GM23338 (cell line): ENCODE measurements around the gene NUDT4. TPM values are rescaled to one million over a fixed set of nuclear protein-coding genes. Genes with fewer than 3 reads are reported as not detected.

ENCODE experiments used
- ATAC-seq: fragments of 200-7000 bp; cut with Tn5 transposase; 3 replicates; pipeline ENCODE4 v1.9.1; 2020
- DNase-seq: peaks from one replicate; pipeline ENCODE4 v3.0.0-alpha.2; 2015; ENCODE audit warnings: low spot score
- H2AFZ ChIP-seq: fragments of 200-600 bp; sonication (generic); 2 replicates; pipeline ENCODE4 v1.8.0; 2016; ENCODE audit warnings: antibody characterized with exemption, mild to moderate bottlenecking, moderate library complexity
- H3F3A ChIP-seq: fragments of 200-600 bp; sonication (generic); replicated peaks from 2 replicates; pipeline ENCODE4 v1.8.0; 2017; ENCODE audit warnings: antibody characterized with exemption, mixed run types, low read depth
- H3K27ac ChIP-seq: fragments of 200-600 bp; sonication (generic); 2 replicates; pipeline ENCODE4 v1.6.1; 2016; ENCODE audit warnings: low read depth
- H3K27me3 ChIP-seq: fragments of 200-600 bp; sonication (generic); 2 replicates; pipeline ENCODE4 v1.8.0; 2016; ENCODE audit warnings: mild to moderate bottlenecking, mixed run types, moderate library complexity; ENCODE audit not compliant: insufficient read depth
- H3K36me3 ChIP-seq: fragments of 200-600 bp; sonication (generic); 2 replicates; pipeline ENCODE4 v1.8.0; 2016; ENCODE audit warnings: mild to moderate bottlenecking; ENCODE audit not compliant: insufficient read depth
- H3K4me1 ChIP-seq: fragments of 200-600 bp; sonication (generic); 2 replicates; pipeline ENCODE4 v1.8.0; 2016; ENCODE audit warnings: mild to moderate bottlenecking, moderate library complexity; ENCODE audit not compliant: insufficient read depth
- H3K4me2 ChIP-seq: fragments of 200-600 bp; sonication (generic); 2 replicates; pipeline ENCODE4 v1.7.1; 2017; ENCODE audit warnings: mixed run types
- H3K4me3 ChIP-seq: fragments of 200-600 bp; sonication (generic); 2 replicates; pipeline ENCODE4 v1.6.1; 2016; ENCODE audit warnings: mixed run types
- H3K79me2 ChIP-seq: fragments of 200-600 bp; sonication (generic); replicated peaks from 2 replicates; pipeline ENCODE4 v1.8.0; 2017; ENCODE audit warnings: mild to moderate bottlenecking; ENCODE audit not compliant: insufficient read depth
- H3K9me2 ChIP-seq: fragments of 200-600 bp; sonication (generic); 2 replicates; pipeline ENCODE4 v1.8.0; 2017; ENCODE audit not compliant: insufficient read depth
- H4K20me1 ChIP-seq: fragments of 200-600 bp; sonication (generic); replicated peaks from 2 replicates; pipeline ENCODE4 v1.8.0; 2017; ENCODE audit warnings: mild to moderate bottlenecking; ENCODE audit not compliant: insufficient read depth
- H3K27ac Mint-ChIP-seq: 2 replicates; pipeline ENCODE4 v1.8.0; 2020; ENCODE audit warnings: inconsistent platforms, mild to moderate bottlenecking, moderate library complexity, mixed read lengths
- H3K27me3 Mint-ChIP-seq: 3 replicates; pipeline ENCODE4 v1.8.0; 2022; ENCODE audit warnings: low read depth, mild to moderate bottlenecking, moderate library complexity, mixed read lengths, inconsistent platforms; ENCODE audit not compliant: insufficient read depth, poor library complexity
- H3K36me3 Mint-ChIP-seq: 3 replicates; pipeline ENCODE4 v1.8.0; 2021; ENCODE audit warnings: low read depth, mild to moderate bottlenecking, inconsistent platforms, moderate library complexity, mixed read lengths
- H3K4me1 Mint-ChIP-seq: 3 replicates; pipeline ENCODE4 v1.8.0; 2020; ENCODE audit warnings: mild to moderate bottlenecking, inconsistent platforms, mixed read lengths
- H3K4me3 Mint-ChIP-seq: 3 replicates; pipeline ENCODE4 v1.8.0; 2021; ENCODE audit warnings: moderate library complexity, mild to moderate bottlenecking, inconsistent platforms, mixed read lengths
- H3K9me3 Mint-ChIP-seq: 3 replicates; pipeline ENCODE4 v1.8.0; 2020; ENCODE audit warnings: moderate library complexity, mild to moderate bottlenecking, inconsistent platforms, mixed read lengths
- EZH2 ChIP-seq: fragments of 200-600 bp; sonication (generic); IDR thresholded peaks from one replicate; pipeline ENCODE4 v1.8.0; 2017; ENCODE audit warnings: antibody characterized with exemption, mild to moderate bottlenecking, low read depth; ENCODE audit not compliant: unreplicated experiment
- POLR2AphosphoS5 ChIP-seq: IDR thresholded peaks from 2 replicates; pipeline ENCODE4 v1.6.1; 2016; ENCODE audit warnings: antibody characterized with exemption, low read depth
- STAT1 ChIP-seq: IDR thresholded peaks from one replicate; pipeline ENCODE4 v1.6.1; 2016; ENCODE audit warnings: antibody characterized with exemption; ENCODE audit not compliant: unreplicated experiment
- ZNF331 ChIP-seq: fragments of 250-450 bp; sonication (Bioruptor Pico); IDR thresholded peaks from 2 replicates; pipeline ENCODE4 v1.5.0; 2020; ENCODE audit warnings: low read depth, mild to moderate bottlenecking, moderate library complexity
- polyA plus RNA-seq: library from polyadenylated mRNA; unstranded; fragments of >200 nt; fragmentation: Nextera tagmentation; extraction: Ambion mirVana; gene quantifications from 2 replicates; pipeline ENCODE4 v1.2.1, GENCODE V29; 2016
- total RNA-seq: library from RNA; depleted of rRNA; stranded (reverse); fragments of >200 nt; shearing (Covaris generic); gene quantifications from 2 replicates; pipeline ENCODE4 v1.2.3, GENCODE V29; 2014
- TF ChIP-seq, protein P1 (sequence below): IDR thresholded peaks from one replicate; pipeline ENCODE4 v1.6.1; 2018; ENCODE audit warnings: antibody characterized with exemption; ENCODE audit not compliant: unreplicated experiment
- TF ChIP-seq, protein P2 (sequence below): fragments of 250-450 bp; sonication (Bioruptor Pico); IDR thresholded peaks from 2 replicates; pipeline ENCODE4 v1.5.0; 2020; ENCODE audit warnings: mild to moderate bottlenecking, moderate library complexity

NUDT4 gene
- total and polyA plus RNA-seq, 2 experiments from 2014 or later: 32.3 to 67.2 TPM

DNA sequence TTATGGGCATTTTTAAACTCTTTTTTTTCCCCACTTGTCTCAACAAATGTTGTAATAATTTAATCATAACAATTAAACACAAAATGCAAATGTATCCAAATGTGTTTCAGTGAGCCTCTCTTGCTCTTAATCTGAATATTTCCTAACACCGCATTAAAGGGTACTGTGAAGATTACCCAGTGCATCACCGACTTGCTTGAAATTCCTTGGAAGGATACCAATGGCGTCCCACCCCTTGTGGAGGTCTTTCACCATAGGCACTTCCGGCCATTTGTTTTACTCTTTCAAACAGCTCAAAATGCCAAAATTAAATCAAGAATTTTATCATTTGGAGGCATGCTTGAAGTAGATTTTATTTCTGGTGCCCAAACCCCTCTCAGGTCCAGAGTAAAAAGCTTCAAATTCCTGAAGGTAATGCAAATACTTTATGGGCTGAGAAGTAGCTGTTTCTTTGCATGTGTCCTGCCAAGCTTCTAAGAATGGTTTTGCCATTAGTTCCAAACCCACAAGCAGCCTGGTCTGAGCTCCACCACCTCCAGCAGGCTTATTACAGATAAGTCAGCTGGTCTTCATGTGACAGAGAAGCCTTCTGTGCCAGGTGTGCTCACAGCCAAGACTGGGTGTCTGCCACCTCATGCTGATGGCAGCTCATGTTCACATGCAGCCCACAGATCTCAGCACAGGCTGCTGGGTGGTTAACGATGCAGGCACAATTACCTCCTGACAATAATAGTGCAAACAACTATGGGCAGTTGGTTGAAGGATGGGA, 16.4 kb upstream of the NUDT4 start:
- no peaks in the 10 kb centered on the region for H4K20me1 ChIP-seq
- ATAC-seq: no peak
- Mint-ChIP-seq H3K27ac (no peak overlapping the region), H3K4me3 (no peak overlapping the region), H3K36me3 (no peaks in the 10 kb centered on the region), H3K9me3 (no peaks in the 10 kb centered on the region), H3K4me1 (peaks cover 3% of the 10 kb centered on the region; the same call in 2 of the 3 replicates), H3K27me3 (peaks cover 5% of the 10 kb centered on the region)
- H3F3A ChIP-seq: no peaks in the 10 kb centered on the region
- no peak overlapping the region for H3K4me2 ChIP-seq
- H3K9me2 ChIP-seq: no peaks in the 10 kb centered on the region
- H3K27me3 ChIP-seq: no peaks in the 10 kb centered on the region
- no peak for TF ChIP-seq STAT1
- TF ChIP-seq, protein P1, sequence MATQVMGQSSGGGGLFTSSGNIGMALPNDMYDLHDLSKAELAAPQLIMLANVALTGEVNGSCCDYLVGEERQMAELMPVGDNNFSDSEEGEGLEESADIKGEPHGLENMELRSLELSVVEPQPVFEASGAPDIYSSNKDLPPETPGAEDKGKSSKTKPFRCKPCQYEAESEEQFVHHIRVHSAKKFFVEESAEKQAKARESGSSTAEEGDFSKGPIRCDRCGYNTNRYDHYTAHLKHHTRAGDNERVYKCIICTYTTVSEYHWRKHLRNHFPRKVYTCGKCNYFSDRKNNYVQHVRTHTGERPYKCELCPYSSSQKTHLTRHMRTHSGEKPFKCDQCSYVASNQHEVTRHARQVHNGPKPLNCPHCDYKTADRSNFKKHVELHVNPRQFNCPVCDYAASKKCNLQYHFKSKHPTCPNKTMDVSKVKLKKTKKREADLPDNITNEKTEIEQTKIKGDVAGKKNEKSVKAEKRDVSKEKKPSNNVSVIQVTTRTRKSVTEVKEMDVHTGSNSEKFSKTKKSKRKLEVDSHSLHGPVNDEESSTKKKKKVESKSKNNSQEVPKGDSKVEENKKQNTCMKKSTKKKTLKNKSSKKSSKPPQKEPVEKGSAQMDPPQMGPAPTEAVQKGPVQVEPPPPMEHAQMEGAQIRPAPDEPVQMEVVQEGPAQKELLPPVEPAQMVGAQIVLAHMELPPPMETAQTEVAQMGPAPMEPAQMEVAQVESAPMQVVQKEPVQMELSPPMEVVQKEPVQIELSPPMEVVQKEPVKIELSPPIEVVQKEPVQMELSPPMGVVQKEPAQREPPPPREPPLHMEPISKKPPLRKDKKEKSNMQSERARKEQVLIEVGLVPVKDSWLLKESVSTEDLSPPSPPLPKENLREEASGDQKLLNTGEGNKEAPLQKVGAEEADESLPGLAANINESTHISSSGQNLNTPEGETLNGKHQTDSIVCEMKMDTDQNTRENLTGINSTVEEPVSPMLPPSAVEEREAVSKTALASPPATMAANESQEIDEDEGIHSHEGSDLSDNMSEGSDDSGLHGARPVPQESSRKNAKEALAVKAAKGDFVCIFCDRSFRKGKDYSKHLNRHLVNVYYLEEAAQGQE: no peak
- no peak for TF ChIP-seq ZNF331
- TF ChIP-seq, protein P2, sequence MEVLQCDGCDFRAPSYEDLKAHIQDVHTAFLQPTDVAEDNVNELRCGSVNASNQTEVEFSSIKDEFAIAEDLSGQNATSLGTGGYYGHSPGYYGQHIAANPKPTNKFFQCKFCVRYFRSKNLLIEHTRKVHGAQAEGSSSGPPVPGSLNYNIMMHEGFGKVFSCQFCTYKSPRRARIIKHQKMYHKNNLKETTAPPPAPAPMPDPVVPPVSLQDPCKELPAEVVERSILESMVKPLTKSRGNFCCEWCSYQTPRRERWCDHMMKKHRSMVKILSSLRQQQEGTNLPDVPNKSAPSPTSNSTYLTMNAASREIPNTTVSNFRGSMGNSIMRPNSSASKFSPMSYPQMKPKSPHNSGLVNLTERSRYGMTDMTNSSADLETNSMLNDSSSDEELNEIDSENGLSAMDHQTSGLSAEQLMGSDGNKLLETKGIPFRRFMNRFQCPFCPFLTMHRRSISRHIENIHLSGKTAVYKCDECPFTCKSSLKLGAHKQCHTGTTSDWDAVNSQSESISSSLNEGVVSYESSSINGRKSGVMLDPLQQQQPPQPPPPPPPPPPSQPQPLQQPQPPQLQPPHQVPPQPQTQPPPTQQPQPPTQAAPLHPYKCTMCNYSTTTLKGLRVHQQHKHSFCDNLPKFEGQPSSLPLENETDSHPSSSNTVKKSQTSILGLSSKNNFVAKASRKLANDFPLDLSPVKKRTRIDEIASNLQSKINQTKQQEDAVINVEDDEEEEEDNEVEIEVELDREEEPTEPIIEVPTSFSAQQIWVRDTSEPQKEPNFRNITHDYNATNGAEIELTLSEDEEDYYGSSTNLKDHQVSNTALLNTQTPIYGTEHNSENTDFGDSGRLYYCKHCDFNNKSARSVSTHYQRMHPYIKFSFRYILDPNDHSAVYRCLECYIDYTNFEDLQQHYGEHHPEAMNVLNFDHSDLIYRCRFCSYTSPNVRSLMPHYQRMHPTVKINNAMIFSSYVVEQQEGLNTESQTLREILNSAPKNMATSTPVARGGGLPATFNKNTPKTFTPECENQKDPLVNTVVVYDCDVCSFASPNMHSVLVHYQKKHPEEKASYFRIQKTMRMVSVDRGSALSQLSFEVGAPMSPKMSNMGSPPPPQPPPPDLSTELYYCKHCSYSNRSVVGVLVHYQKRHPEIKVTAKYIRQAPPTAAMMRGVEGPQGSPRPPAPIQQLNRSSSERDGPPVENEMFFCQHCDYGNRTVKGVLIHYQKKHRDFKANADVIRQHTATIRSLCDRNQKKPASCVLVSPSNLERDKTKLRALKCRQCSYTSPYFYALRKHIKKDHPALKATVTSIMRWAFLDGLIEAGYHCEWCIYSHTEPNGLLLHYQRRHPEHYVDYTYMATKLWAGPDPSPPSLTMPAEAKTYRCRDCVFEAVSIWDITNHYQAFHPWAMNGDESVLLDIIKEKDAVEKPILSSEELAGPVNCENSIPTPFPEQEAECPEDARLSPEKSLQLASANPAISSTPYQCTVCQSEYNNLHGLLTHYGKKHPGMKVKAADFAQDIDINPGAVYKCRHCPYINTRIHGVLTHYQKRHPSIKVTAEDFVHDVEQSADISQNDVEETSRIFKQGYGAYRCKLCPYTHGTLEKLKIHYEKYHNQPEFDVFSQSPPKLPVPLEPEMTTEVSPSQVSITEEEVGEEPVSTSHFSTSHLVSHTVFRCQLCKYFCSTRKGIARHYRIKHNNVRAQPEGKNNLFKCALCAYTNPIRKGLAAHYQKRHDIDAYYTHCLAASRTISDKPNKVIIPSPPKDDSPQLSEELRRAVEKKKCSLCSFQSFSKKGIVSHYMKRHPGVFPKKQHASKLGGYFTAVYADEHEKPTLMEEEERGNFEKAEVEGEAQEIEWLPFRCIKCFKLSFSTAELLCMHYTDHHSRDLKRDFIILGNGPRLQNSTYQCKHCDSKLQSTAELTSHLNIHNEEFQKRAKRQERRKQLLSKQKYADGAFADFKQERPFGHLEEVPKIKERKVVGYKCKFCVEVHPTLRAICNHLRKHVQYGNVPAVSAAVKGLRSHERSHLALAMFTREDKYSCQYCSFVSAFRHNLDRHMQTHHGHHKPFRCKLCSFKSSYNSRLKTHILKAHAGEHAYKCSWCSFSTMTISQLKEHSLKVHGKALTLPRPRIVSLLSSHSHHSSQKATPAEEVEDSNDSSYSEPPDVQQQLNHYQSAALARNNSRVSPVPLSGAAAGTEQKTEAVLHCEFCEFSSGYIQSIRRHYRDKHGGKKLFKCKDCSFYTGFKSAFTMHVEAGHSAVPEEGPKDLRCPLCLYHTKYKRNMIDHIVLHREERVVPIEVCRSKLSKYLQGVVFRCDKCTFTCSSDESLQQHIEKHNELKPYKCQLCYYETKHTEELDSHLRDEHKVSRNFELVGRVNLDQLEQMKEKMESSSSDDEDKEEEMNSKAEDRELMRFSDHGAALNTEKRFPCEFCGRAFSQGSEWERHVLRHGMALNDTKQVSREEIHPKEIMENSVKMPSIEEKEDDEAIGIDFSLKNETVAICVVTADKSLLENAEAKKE (CRISPR knock-in tag): no peak
- TF ChIP-seq EZH2: no peak
- no peak for TF ChIP-seq POLR2AphosphoS5
- H3K4me1 ChIP-seq: no peaks in the 10 kb centered on the region
- no peak overlapping the region for H3K4me3 ChIP-seq
- H3K27ac ChIP-seq: no peak overlapping the region
- DNase-seq: peak; percentile 8
- no peaks in the 10 kb centered on the region for H3K36me3 ChIP-seq
- no peaks in the 10 kb centered on the region for H3K79me2 ChIP-seq
- H2AFZ ChIP-seq: peak overlapping the region; percentile 19
